ENCODE results near the gene SLC3A2. TPM values are rescaled to one million over a fixed set of nuclear protein-coding genes. Genes with fewer than 3 reads are reported as not detected.
"Not testable (repeated sequence)": the region's sequence is repeated elsewhere in the genome, so short reads cannot be mapped to it uniquely, and the experiment has no call there.

Gene SLC3A2
- polyA plus RNA-seq, 4 donors, result 182 to 190 (median 189) TPM

- no peak for DNase-seq (ENCODE audit: low read depth in 4 of 4, low spot score in 3 of 4)
Measured at GRCh38 chr11:62925745-62926679, 45.3 kb downstream of the SLC3A2 start.

- no peak for DNase-seq (ENCODE audit: low read depth in 4 of 4, low spot score in 3 of 4)
Measured at GRCh38 chr11:62926680-62927455, 46.2 kb downstream of the SLC3A2 start.

- DNase-seq (ENCODE audit: low read depth in 4 of 4, low spot score in 3 of 4), result no peak
Measured at GRCh38 chr11:62928011-62928410, 47.3 kb downstream of the SLC3A2 start.

GRCh38 chr11:62930157-62930556 lies 49.5 kb downstream of the SLC3A2 start:
- DNase-seq (ENCODE audit: low read depth in 4 of 4, low spot score in 3 of 4), result no peak

- DNase-seq (ENCODE audit: low read depth in 4 of 4, low spot score in 3 of 4), result no peak
Measured at GRCh38 chr11:62930666-62931065, 50.0 kb downstream of the SLC3A2 start.

GRCh38 chr11:62931499-62932278 lies 51.0 kb downstream of the SLC3A2 start:
- no peak for DNase-seq (ENCODE audit: low read depth in 4 of 4, low spot score in 3 of 4)

- no peak for DNase-seq (ENCODE audit: low read depth in 4 of 4, low spot score in 3 of 4)
Measured at GRCh38 chr11:62933285-62933684, 52.6 kb downstream of the SLC3A2 start.

GRCh38 chr11:62933750-62934495 lies 53.2 kb downstream of the SLC3A2 start:
- no peak for DNase-seq (ENCODE audit: low read depth in 4 of 4, low spot score in 3 of 4)

- DNase-seq (ENCODE audit: low read depth in 4 of 4, low spot score in 3 of 4), result no peak
Measured at GRCh38 chr11:62934496-62934785, 53.7 kb downstream of the SLC3A2 start.

- DNase-seq (ENCODE audit: low read depth in 4 of 4, low spot score in 3 of 4), result not testable (repeated sequence)
Measured at GRCh38 chr11:62937528-62937927, 56.8 kb downstream of the SLC3A2 start.

Other genes starting within 250 kb of the SLC3A2 start
- 100 to 1,000 TPM; 387 to 413 (median 398) TPM for gene GANAB, start 234.3 kb upstream of the SLC3A2 start, polyA plus RNA-seq (ENCODE audit: insufficient read length in 4 of 4)
- 10 to 100 TPM; 19.9 to 23.8 (median 20.8) TPM for gene INTS5, start 227.6 kb upstream of the SLC3A2 start, polyA plus RNA-seq (ENCODE audit: insufficient read length in 4 of 4)
- gene C11orf98, start 215.7 kb upstream of the SLC3A2 start, polyA plus RNA-seq (ENCODE audit: insufficient read length in 4 of 4), result 10 to 100 TPM; 54.5 to 63.6 (median 61.6) TPM
- gene CSKMT, start 215.6 kb upstream of the SLC3A2 start, polyA plus RNA-seq (ENCODE audit: insufficient read length in 4 of 4), result 1 to 10 TPM; 3.8 to 7.5 (median 4.9) TPM
- gene UQCC3, start 209.2 kb upstream of the SLC3A2 start, polyA plus RNA-seq (ENCODE audit: insufficient read length in 4 of 4), result 10 to 100 TPM in 1 of 4 donors, 1 to 10 TPM in 3; 7.3 to 12.8 (median 8.0) TPM
- 1 to 10 TPM; 3.3 to 8.6 (median 7.8) TPM for gene LBHD1, start 208.6 kb upstream of the SLC3A2 start, polyA plus RNA-seq (ENCODE audit: insufficient read length in 4 of 4)
- 100 to 1,000 TPM; 147 to 179 (median 149) TPM for gene UBXN1, start 201.8 kb upstream of the SLC3A2 start, polyA plus RNA-seq (ENCODE audit: insufficient read length in 4 of 4)
- 1 to 10 TPM in 2 of 4 donors, under 1 TPM in 2; 0.91 to 1.5 (median 1.1) TPM for gene LRRN4CL, start 191.4 kb upstream of the SLC3A2 start, polyA plus RNA-seq (ENCODE audit: insufficient read length in 4 of 4)
- 10 to 100 TPM; 60.3 to 69.8 (median 68.3) TPM for gene BSCL2, start 173.5 kb upstream of the SLC3A2 start, polyA plus RNA-seq (ENCODE audit: insufficient read length in 4 of 4)
- gene GNG3, start 173.2 kb upstream of the SLC3A2 start, polyA plus RNA-seq (ENCODE audit: insufficient read length in 4 of 4), result 1 to 10 TPM; 1.4 to 2.4 (median 1.9) TPM
- gene HNRNPUL2, start 153.4 kb upstream of the SLC3A2 start, polyA plus RNA-seq (ENCODE audit: insufficient read length in 4 of 4), result 10 to 100 TPM; 78.0 to 87.0 (median 84.2) TPM
- 10 to 100 TPM; 35.6 to 44.1 (median 42.3) TPM for gene TTC9C, start 152.4 kb upstream of the SLC3A2 start, polyA plus RNA-seq (ENCODE audit: insufficient read length in 4 of 4)
- 1 to 10 TPM; 6.5 to 8.4 (median 7.2) TPM for gene ZBTB3, start 126.7 kb upstream of the SLC3A2 start, polyA plus RNA-seq (ENCODE audit: insufficient read length in 4 of 4)
- 100 to 1,000 TPM; 147 to 159 (median 148) TPM for gene POLR2G, start 119.3 kb upstream of the SLC3A2 start, polyA plus RNA-seq (ENCODE audit: insufficient read length in 4 of 4)
- 10 to 100 TPM; 24.9 to 30.9 (median 28.4) TPM for gene TAF6L, start 109.5 kb upstream of the SLC3A2 start, polyA plus RNA-seq (ENCODE audit: insufficient read length in 4 of 4)
- gene TMEM179B, start 93.5 kb upstream of the SLC3A2 start, polyA plus RNA-seq (ENCODE audit: insufficient read length in 4 of 4), result 10 to 100 TPM; 64.6 to 72.9 (median 68.3) TPM
- gene TMEM223, start 88.9 kb upstream of the SLC3A2 start, polyA plus RNA-seq (ENCODE audit: insufficient read length in 4 of 4), result 10 to 100 TPM; 22.3 to 31.0 (median 25.5) TPM
- 100 to 1,000 TPM; 113 to 129 (median 123) TPM for gene NXF1, start 75.5 kb upstream of the SLC3A2 start, polyA plus RNA-seq (ENCODE audit: insufficient read length in 4 of 4)
- gene STX5, start 48.8 kb upstream of the SLC3A2 start, polyA plus RNA-seq (ENCODE audit: insufficient read length in 4 of 4), result 10 to 100 TPM; 53.5 to 60.8 (median 57.8) TPM
- under 1 TPM in 1 of 4 donors, not detected in 3; 0.17 TPM for gene TEX54, start 48.1 kb upstream of the SLC3A2 start, polyA plus RNA-seq (ENCODE audit: insufficient read length in 4 of 4)
- gene WDR74, start 41.3 kb upstream of the SLC3A2 start, polyA plus RNA-seq (ENCODE audit: insufficient read length in 4 of 4), result 10 to 100 TPM; 35.4 to 40.9 (median 38.7) TPM
- gene CHRM1, start 40.5 kb downstream of the SLC3A2 start, polyA plus RNA-seq (ENCODE audit: insufficient read length in 4 of 4), result under 1 TPM; 0.07 to 0.13 (median 0.09) TPM
- gene SLC22A6, start 104.1 kb downstream of the SLC3A2 start, polyA plus RNA-seq (ENCODE audit: insufficient read length in 4 of 4), result 10 to 100 TPM; 20.2 to 38.4 (median 30.5) TPM
- 10 to 100 TPM; 33.7 to 58.1 (median 46.7) TPM for gene SLC22A8, start 134.9 kb downstream of the SLC3A2 start, polyA plus RNA-seq (ENCODE audit: insufficient read length in 4 of 4)